Measurements from ENCODE around the gene OSBPL3.

Gene OSBPL3

GRCh38 chr7:24952464-24952863, 27.5 kb downstream of the OSBPL3 start:
- no peak for DNase-seq

- no peak for DNase-seq
Measured at GRCh38 chr7:24951441-24951980, 28.5 kb downstream of the OSBPL3 start.

- DNase-seq, result no peak
Measured at GRCh38 chr7:24949884-24950283, 30.1 kb downstream of the OSBPL3 start.

GRCh38 chr7:24948739-24949138, 31.2 kb downstream of the OSBPL3 start:
- no peak for DNase-seq

GRCh38 chr7:24946467-24946866, 33.5 kb downstream of the OSBPL3 start:
- no peak for DNase-seq

- DNase-seq, result no peak
Measured at GRCh38 chr7:24945899-24946298, 34.1 kb downstream of the OSBPL3 start.

- DNase-seq, result no peak
Measured at GRCh38 chr7:24943096-24943948, 36.7 kb downstream of the OSBPL3 start.

- no peak for DNase-seq
Measured at GRCh38 chr7:24942226-24942625, 37.8 kb downstream of the OSBPL3 start.

- DNase-seq, result no peak
Measured at GRCh38 chr7:24939416-24939815, 40.6 kb downstream of the OSBPL3 start.

GRCh38 chr7:24936121-24936824, 43.7 kb downstream of the OSBPL3 start:
- no peak for DNase-seq

- no peak for DNase-seq
Measured at GRCh38 chr7:24933298-24933697, 46.7 kb downstream of the OSBPL3 start.

GRCh38 chr7:24932815-24933214, 47.2 kb downstream of the OSBPL3 start:
- DNase-seq, result no peak

- no peak for DNase-seq
Measured at GRCh38 chr7:24932389-24932788, 47.6 kb downstream of the OSBPL3 start.

- DNase-seq, result no peak
Measured at GRCh38 chr7:24931844-24932243, 48.1 kb downstream of the OSBPL3 start.

- no peak for DNase-seq
Measured at GRCh38 chr7:24930856-24931255, 49.1 kb downstream of the OSBPL3 start.

- no peak for DNase-seq
Measured at GRCh38 chr7:24926623-24927524, 53.1 kb downstream of the OSBPL3 start.

GRCh38 chr7:24924375-24924774, 55.6 kb downstream of the OSBPL3 start:
- DNase-seq, result no peak

- no peak for DNase-seq
Measured at GRCh38 chr7:24923172-24923865, 56.7 kb downstream of the OSBPL3 start.

- no peak for DNase-seq
Measured at GRCh38 chr7:24922099-24922773, 57.7 kb downstream of the OSBPL3 start.

GRCh38 chr7:24921362-24921679, 58.7 kb downstream of the OSBPL3 start:
- DNase-seq, result no peak

- no peak for DNase-seq
Measured at GRCh38 chr7:24920451-24921361, 59.3 kb downstream of the OSBPL3 start.

All from NCI-H1930 (cell line).